Measurements from ENCODE around the gene SFI1.
"Not testable (repeated sequence)": the region's sequence is repeated elsewhere in the genome, so short reads cannot be mapped to it uniquely, and the experiment has no call there.

The SFI1 gene

DNA sequence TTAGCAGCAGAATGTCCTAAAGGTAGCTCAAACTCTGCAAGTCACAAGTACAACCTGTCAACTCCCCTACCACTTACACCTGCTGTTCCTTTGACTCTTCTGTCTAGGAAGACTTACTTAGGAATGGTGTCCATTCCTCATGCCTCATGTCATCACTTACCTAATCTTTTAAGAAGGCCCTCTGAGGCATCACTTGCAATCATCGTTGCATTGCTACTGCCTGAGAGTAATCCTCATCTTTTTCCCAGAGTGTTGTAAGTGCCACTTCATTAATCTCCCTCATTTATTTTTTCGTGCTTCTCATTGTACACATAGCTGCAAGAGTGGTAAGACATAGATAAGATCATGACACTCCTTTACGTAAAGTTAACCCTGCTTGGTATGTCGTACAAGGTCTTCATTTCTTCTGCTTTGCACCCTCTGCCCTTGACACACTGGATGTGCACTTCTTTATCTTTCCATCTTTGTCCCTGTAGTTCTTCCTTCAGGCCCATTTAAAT is 54.6 kb downstream of the SFI1 start:
- no peak for DNase-seq (ENCODE audit: low read depth)

DNA sequence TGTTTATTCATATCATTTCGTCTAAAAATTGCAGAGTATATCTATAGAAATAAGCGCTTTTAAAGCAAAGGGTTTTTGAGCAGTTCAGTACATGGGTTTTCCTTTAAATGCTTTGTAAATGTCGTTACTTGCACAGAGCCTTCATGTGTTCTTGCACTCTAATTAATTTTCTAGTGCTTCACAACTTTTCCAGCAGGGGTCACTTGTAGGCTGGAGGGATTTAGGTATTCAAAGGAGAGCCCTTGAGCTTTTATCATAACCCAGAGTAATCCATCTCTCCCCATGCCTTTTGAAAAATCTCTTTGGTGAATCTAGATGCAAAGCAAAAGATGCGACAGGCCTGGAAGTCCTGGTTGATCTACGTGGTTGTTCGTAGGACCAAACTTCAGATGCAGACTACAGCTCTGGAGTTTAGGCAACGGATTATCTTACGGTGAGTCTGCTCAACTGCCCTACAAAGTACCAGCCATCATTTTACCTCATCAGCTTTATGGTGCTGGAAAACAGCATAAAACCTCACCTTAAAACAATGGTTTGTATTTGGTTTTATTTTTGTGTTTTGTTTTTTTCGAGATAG is 60.4 kb downstream of the SFI1 start:
- DNase-seq (ENCODE audit: low read depth): peak; percentile 26

- peak; percentile 29 for DNase-seq (ENCODE audit: low read depth)
Observed at GRCh38 chr22:31558546-31558945, 62.2 kb downstream of the SFI1 start.

DNA sequence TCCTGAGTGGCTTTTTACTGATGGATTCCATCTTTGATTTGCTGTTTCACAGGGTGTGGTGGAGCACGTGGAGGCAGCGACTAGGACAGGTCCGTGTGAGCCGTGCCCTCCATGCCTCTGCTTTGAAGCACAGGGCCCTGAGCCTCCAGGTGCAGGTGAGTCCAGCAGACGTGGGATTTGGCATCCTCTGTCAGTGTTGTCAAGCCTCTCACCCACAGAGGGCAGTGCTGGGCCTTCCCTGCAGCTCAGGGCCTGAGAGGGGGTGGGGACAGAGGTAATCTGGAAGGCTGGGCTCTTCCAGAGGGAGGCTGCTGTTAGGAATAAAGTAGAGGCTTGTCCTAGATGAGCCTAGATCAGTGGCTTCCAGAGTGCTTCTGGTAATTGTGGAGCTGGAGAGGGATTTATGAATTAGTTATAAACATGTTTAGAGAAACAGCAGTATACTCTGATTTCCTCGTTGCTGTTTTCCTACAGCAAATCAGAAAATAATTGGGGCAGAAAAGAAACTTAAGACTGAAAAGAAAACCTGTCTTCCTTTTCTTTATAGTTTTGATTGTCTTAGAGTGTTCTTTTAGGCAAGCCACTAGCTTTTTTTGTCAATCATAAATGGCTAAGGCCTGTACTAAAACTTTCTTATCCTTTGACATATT is 65.0 kb downstream of the SFI1 start:
- peak; percentile 74 for DNase-seq (ENCODE audit: low read depth)

DNA sequence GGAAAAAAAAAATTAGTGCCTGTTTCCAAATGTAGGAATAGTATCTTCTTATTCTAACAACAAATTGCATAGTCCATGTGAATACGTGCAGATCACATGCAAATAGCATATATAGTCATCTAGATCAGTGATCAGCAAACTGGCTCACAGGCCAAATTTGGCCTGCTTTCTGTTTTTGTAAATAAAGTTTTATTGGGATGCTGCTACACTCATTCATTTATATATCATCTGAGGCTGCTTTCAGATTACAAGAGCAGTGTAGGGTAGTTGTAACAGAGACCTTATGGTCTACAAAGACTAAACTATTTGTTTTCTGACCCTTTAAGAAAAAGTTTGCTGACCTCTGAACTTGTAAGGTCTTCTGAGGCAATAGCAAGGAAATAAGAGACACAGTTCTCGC is 65.6 kb downstream of the SFI1 start:
- DNase-seq (ENCODE audit: low read depth): no peak

- DNase-seq (ENCODE audit: low read depth): no peak
Observed at GRCh38 chr22:31566484-31566883, 70.1 kb downstream of the SFI1 start.

- DNase-seq (ENCODE audit: low read depth): no peak
Observed at GRCh38 chr22:31567196-31567595, 70.9 kb downstream of the SFI1 start.

DNA sequence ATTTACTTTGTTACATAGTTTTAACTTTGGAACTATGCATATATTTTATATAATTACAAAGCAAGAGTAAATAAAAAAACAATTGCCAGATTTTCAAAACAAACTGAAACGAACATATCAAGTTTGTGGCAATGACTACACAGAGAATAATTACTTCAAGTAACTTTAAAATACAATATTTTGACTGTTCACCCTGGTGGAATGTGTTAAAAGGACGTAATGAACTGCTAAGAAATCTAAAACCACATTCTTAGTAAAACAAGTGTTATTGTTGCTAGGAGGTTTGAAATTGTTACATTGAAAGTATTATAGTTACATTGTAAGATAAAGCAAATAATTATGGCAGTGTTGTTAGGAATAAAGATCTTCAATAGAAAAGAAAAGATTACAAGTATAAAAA is 71.4 kb downstream of the SFI1 start:
- no peak for DNase-seq (ENCODE audit: low read depth)

GRCh38 chr22:31569126-31569525 is 72.8 kb downstream of the SFI1 start:
- no peak for DNase-seq (ENCODE audit: low read depth)

DNA sequence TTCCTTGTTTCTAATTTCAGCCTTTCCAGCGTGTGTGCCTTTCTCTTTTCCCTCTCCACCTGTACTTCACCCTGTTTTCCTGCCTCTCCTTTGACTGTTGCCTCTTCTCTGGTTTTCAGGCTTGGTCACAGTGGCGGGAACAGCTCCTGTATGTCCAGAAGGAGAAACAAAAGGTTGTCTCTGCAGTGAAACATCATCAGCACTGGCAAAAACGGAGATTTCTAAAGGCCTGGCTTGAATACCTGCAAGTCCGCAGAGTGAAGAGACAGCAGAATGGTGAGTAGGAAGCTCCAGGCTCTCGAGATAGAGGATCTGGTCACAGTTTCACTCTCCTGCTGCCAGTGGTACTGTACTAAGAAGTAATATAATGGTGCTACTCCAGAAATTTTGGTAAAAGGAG is 76.6 kb downstream of the SFI1 start:
- no peak for DNase-seq (ENCODE audit: low read depth)

- peak; percentile 39 for DNase-seq (ENCODE audit: low read depth)
Observed at GRCh38 chr22:31574055-31574670, 77.8 kb downstream of the SFI1 start.

GRCh38 chr22:31575190-31575589 is 78.9 kb downstream of the SFI1 start:
- DNase-seq (ENCODE audit: low read depth): no peak

DNA sequence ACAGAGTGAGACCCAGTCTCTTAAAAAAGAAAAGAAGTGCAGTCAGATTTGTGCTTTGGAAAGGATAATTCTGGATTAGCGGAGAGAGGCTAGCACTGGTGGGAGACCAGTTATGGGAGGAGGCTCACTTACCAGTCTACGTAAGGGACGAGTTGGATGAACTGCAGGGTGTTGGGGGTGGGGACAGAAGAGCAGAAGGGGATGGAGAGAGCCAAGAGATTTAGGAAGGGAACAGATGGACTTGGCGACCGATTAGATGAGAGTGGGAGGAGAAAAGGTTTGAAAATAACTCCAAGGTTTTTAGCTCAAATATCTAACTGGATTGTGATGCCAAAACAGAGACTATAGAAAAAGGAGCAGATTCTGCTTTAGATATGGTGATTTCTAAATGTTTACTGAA is 81.4 kb downstream of the SFI1 start:
- no peak for DNase-seq (ENCODE audit: low read depth)

GRCh38 chr22:31578171-31578570 is 81.8 kb downstream of the SFI1 start:
- DNase-seq (ENCODE audit: low read depth): no peak

- no peak for DNase-seq (ENCODE audit: low read depth)
Observed at GRCh38 chr22:31579835-31580242, 83.5 kb downstream of the SFI1 start.

DNA sequence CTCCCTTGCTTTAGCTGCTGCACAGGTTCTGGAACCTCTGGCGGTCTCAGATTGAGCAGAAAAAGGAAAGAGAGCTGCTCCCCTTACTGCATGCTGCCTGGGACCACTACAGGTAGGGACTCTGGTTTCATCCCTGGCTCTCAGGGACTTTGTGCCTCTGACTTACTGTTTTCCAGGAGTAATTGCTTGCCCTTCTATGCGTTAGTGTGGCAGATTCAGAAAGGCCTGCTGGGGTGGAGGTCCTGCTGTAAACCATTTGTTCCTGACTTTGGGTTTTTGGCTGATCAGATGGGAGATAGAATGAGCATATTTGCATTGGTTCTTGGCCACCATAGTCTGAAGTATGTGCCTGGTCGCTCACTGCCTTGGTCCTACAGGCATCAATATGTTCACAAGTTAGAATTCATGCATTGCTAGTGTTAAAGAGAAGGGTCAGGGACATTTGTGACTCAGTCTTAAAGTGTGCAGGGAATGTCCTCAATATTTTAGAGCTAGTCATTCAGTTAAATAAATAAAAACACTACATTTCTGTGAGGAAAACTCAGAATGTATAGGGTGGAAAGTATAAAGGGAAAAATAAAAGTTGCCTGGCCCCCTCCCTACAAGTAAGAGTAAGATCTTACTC is 87.6 kb downstream of the SFI1 start:
- peak; percentile 52 for DNase-seq (ENCODE audit: low read depth)

- no peak for DNase-seq (ENCODE audit: low read depth)
Observed at GRCh38 chr22:31584804-31585160, 88.4 kb downstream of the SFI1 start.

DNA sequence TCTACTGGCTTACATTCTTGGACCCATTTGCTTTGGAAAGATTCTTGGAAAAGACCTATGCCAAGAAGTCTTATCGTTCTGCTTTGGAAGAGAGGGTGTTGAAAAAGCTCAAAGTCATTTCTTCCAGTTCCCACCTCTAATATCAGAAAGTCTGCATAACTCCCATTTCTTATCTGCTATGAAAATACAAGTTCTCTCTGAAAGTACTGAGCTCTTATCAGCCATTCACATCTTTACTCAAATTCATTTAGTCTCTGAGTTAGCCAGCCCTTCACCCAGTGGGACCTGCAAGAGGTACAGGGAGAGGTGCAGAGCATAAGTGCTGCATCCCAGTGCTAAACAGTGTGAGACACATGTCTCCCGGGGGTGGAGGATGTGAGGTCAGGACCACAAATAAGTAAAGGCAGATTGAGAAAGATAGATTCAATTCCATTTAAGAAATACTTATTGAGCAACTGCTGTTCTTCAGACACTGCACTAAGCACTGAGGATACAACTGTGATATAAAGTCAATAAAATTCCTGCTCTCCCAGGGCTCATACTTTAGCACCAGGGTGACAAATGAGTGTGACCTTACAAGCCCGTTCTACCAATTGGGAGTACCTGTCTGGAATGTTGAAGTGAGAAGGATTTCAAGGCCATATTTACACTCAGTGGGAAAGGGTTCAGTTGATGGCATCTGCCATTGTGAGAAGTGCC is 89.0 kb downstream of the SFI1 start:
- DNase-seq (ENCODE audit: low read depth): peak; percentile 89

- peak; percentile 97 for DNase-seq (ENCODE audit: low read depth)
Observed at GRCh38 chr22:31586137-31586920, 90.0 kb downstream of the SFI1 start.

DNA sequence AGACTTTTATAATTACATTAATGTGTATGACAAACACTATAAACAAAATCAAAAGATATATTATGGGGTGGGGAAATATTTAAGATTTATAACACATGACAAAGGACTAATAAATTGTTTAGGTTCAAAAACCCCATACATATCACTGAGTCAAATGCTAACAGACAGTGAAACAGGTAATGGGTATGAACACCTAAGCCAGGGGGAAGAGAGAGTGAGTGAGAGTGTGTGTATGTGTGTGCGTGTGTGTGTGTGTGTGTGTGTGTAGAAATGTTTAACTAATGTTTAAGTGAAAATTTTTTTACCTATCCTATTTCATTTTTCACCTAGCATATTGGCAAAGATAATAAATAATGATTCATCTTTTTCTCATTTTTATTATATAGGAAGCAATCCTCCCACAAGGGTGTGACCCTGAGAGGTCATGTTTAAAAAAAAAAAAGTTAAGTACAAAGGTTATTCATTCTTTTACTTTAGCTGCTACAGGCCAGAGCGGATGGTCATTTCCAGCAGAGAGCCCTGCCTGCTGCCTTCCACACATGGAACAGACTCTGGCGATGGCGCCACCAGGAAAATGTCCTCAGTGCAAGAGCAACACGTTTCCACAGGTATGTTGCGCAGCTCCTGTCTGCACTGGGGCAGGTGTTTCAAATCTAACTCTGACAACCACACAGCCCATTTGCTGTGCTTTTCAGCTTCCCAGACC is 92.8 kb downstream of the SFI1 start:
- no peak for DNase-seq (ENCODE audit: low read depth)

- DNase-seq (ENCODE audit: low read depth): not testable (repeated sequence)
Observed at GRCh38 chr22:31590161-31590560, 93.8 kb downstream of the SFI1 start.

All from fibroblast of gingiva (primary cell).